Fibroblast of lung (primary cell): ENCODE measurements around the gene FGD4. TPM values are rescaled to one million over a fixed set of nuclear protein-coding genes. Genes with fewer than 3 reads are reported as not detected.

Source experiments
- DNase-seq, 2 donors: peaks; one replicate each; pipeline versions ENCODE4 v3.0.0 to v3.0.0-alpha.2; 2010; ENCODE audit warnings: low read depth in 2 of 2
- H2AFZ ChIP-seq: 2 replicates; pipeline ENCODE4 v1.5.1; 2012; ENCODE audit warnings: low read length, control low read depth, inconsistent platforms
- H3K27ac ChIP-seq: 2 replicates; pipeline ENCODE4 v1.5.1; 2011; ENCODE audit warnings: low read length, control low read depth; ENCODE audit not compliant: insufficient read depth
- H3K27me3 ChIP-seq: 2 replicates; pipeline ENCODE4 v1.5.1; 2011; ENCODE audit warnings: mild to moderate bottlenecking, low read length; ENCODE audit not compliant: control insufficient read depth, insufficient read depth
- H3K36me3 ChIP-seq: 2 replicates; pipeline ENCODE4 v1.5.1; 2011; ENCODE audit warnings: low read length; ENCODE audit not compliant: control insufficient read depth, insufficient read depth
- H3K4me1 ChIP-seq: 2 replicates; pipeline ENCODE4 v1.5.1; 2011; ENCODE audit warnings: low read length; ENCODE audit not compliant: control insufficient read depth, insufficient read depth; ENCODE audit errors: extremely low read depth
- H3K4me2 ChIP-seq: 2 replicates; pipeline ENCODE4 v1.5.1; 2011; ENCODE audit warnings: low read length, control low read depth; ENCODE audit not compliant: insufficient read depth; ENCODE audit errors: extremely low read depth
- H3K4me3 ChIP-seq, 4 experiments: fragments of 200-600 bp in 1 of 4; sonication (generic) in 1 of 4; replicated peaks in 1 of 4; 2 replicates each; pipeline ENCODE4 v1.5.1; 2011 to 2016; ENCODE audit warnings: low read length in 4 of 4, low read depth in 3 of 4, mild to moderate bottlenecking in 3 of 4, control low read depth in 2 of 4, inconsistent platforms in 1 of 4, mixed read lengths in 1 of 4; ENCODE audit not compliant: insufficient read depth in 1 of 4; ENCODE audit errors: control extremely low read depth in 1 of 4
- H3K79me2 ChIP-seq: 2 replicates; pipeline ENCODE4 v1.5.1; 2012; ENCODE audit warnings: mild to moderate bottlenecking, low read length, inconsistent platforms; ENCODE audit not compliant: control insufficient read depth, insufficient read depth
- H3K9ac ChIP-seq: 2 replicates; pipeline ENCODE4 v1.5.1; 2011; ENCODE audit warnings: mild to moderate bottlenecking, low read length, control low read depth; ENCODE audit not compliant: insufficient read depth
- H3K9me3 ChIP-seq: 2 replicates; pipeline ENCODE4 v1.5.1; 2012; ENCODE audit warnings: low read depth, low read length; ENCODE audit not compliant: control insufficient read depth, insufficient read depth
- H4K20me1 ChIP-seq: 2 replicates; pipeline ENCODE4 v1.5.1; 2011; ENCODE audit warnings: low read length; ENCODE audit not compliant: control insufficient read depth, insufficient read depth; ENCODE audit errors: extremely low read depth
- EZH2 ChIP-seq: IDR thresholded peaks from 2 replicates; pipeline ENCODE4 v1.5.1; 2012; ENCODE audit warnings: low read length, control low read depth, mild to moderate bottlenecking; ENCODE audit errors: missing control alignments
- polyA plus RNA-seq, 2 donors: library from polyadenylated mRNA; depleted of rRNA in 1 of 2; stranded (reverse) in 1 of 2; unstranded in 1 of 2; fragments of >200 nt; gene quantifications; 2 replicates each; pipeline ENCODE4 v1.2.1, GENCODE V29; 2011 to 2012; ENCODE audit warnings: missing spikeins in 1 of 2
- total RNA-seq: library from RNA; depleted of rRNA; stranded (reverse); fragments of >200 nt; gene quantifications from 2 replicates; pipeline ENCODE4 v1.2.1, GENCODE V29; 2014
- TF ChIP-seq, protein P1 (sequence below), 2 donors: IDR thresholded peaks in 1 of 2; conservative IDR thresholded peaks in 1 of 2; 1 replicate in 1 of 2; 2 replicates in 1 of 2; pipeline ENCODE4 v1.5.1; 2011 to 2012; ENCODE audit warnings: low read length in 2 of 2, control low read depth in 1 of 2, inconsistent platforms in 1 of 2, low read depth in 1 of 2, mild to moderate bottlenecking in 1 of 2

Gene FGD4
- total and polyA plus RNA-seq, 2 donors (not counting 1 experiment from before 2014, with no cell fraction given): 7.6 to 12.2 TPM

DNA sequence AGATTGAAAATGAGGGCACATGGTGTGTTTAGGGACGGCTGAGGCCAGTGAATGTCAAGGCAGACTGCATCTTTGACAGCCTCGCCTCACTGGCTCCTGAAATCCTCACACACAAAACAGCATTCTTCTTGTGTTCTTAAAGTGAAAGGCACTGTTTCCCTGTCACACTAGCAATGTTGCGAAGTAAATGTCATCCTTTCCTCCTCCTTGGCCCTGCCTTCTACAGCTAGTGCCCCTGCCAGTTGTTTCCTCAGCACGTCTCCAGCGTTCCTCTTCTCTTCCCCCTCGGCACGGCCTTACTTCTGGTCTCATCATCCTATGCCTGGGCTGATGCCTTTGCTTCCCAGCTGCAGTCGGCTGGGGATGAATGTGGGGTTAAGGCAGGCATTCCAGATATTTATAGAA is 150.3 kb downstream of the FGD4 start:
- DNase-seq: peak; percentile 67 to 79
- no peaks in the 10 kb centered on the region for H3K79me2 ChIP-seq
- no peaks in the 10 kb centered on the region for H4K20me1 ChIP-seq
- no peaks in the 10 kb centered on the region for H3K9me3 ChIP-seq
- no peak overlapping the region for H3K9ac ChIP-seq
- H3K4me3 ChIP-seq: peak overlapping the region in 2 of 4 experiments; percentile 10 to 17
- H3K4me1 ChIP-seq: peaks cover 10% of the 10 kb centered on the region
- TF ChIP-seq EZH2: no peak
- TF ChIP-seq, protein P1, sequence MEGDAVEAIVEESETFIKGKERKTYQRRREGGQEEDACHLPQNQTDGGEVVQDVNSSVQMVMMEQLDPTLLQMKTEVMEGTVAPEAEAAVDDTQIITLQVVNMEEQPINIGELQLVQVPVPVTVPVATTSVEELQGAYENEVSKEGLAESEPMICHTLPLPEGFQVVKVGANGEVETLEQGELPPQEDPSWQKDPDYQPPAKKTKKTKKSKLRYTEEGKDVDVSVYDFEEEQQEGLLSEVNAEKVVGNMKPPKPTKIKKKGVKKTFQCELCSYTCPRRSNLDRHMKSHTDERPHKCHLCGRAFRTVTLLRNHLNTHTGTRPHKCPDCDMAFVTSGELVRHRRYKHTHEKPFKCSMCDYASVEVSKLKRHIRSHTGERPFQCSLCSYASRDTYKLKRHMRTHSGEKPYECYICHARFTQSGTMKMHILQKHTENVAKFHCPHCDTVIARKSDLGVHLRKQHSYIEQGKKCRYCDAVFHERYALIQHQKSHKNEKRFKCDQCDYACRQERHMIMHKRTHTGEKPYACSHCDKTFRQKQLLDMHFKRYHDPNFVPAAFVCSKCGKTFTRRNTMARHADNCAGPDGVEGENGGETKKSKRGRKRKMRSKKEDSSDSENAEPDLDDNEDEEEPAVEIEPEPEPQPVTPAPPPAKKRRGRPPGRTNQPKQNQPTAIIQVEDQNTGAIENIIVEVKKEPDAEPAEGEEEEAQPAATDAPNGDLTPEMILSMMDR (conservative IDR thresholded peaks at IDR 0.05 in 1 of 2, IDR thresholded peaks at IDR 0.05 in 1 of 2; ENCODE audit: low read depth in 1 of 2, low read length in 2 of 2): no peak
- peak overlapping the region; percentile 55 for H2AFZ ChIP-seq
- H3K4me2 ChIP-seq: peak overlapping the region; percentile 63
- H3K36me3 ChIP-seq: no peaks in the 10 kb centered on the region
- no peaks in the 10 kb centered on the region for H3K27me3 ChIP-seq
- H3K27ac ChIP-seq: peak overlapping the region; percentile 58

DNA sequence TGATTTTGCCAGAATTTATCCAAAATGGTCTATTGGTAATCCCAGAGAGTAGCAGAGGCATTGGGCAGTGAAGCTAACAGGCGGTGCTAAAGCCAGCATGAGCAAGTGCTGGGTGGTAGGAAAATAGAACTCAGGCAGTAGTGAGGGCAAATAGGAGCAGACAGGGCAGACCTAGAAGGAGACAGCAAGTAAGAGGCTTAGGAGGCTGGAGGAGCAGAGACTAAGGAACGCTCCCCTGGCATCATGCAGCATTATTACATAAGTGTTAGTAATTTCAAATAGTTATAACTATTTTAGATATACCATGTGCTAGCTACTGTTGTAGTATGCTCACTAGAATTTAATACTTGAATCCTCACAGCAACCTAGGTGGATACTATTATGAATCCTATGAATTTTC is 151.7 kb downstream of the FGD4 start:
- no peaks in the 10 kb centered on the region for H3K36me3 ChIP-seq
- no peak for DNase-seq
- no peaks in the 10 kb centered on the region for H3K27me3 ChIP-seq
- H2AFZ ChIP-seq: no peak overlapping the region
- no peak overlapping the region for H3K9ac ChIP-seq
- no peaks in the 10 kb centered on the region for H3K9me3 ChIP-seq
- H3K79me2 ChIP-seq: no peaks in the 10 kb centered on the region
- H4K20me1 ChIP-seq: no peaks in the 10 kb centered on the region
- no peak for TF ChIP-seq EZH2
- TF ChIP-seq, protein P1 (conservative IDR thresholded peaks at IDR 0.05 in 1 of 2, IDR thresholded peaks at IDR 0.05 in 1 of 2; ENCODE audit: low read depth in 1 of 2, low read length in 2 of 2): no peak
- peaks cover 7% of the 10 kb centered on the region for H3K4me1 ChIP-seq
- no peak overlapping the region for H3K4me3 ChIP-seq
- H3K4me2 ChIP-seq: no peak overlapping the region
- H3K27ac ChIP-seq: no peak overlapping the region

GRCh38 chr12:32558903-32559302 is 159.5 kb downstream of the FGD4 start:
- no peaks in the 10 kb centered on the region for H4K20me1 ChIP-seq
- peaks cover 6% of the 10 kb centered on the region for H3K4me1 ChIP-seq
- peak overlapping the region; percentile 19 for H3K4me2 ChIP-seq
- peak in 1 of 2 donors; percentile 86 for DNase-seq
- H2AFZ ChIP-seq: no peak overlapping the region
- H3K9me3 ChIP-seq: no peaks in the 10 kb centered on the region
- peak overlapping the region; percentile 29 for H3K27ac ChIP-seq
- TF ChIP-seq, protein P1 (conservative IDR thresholded peaks at IDR 0.05 in 1 of 2, IDR thresholded peaks at IDR 0.05 in 1 of 2; ENCODE audit: low read depth in 1 of 2, low read length in 2 of 2): no peak
- no peak for TF ChIP-seq EZH2
- H3K4me3 ChIP-seq: peak overlapping the region in 1 of 4 experiments; percentile 11
- H3K79me2 ChIP-seq: no peaks in the 10 kb centered on the region
- H3K36me3 ChIP-seq: no peaks in the 10 kb centered on the region
- no peak overlapping the region for H3K9ac ChIP-seq
- no peaks in the 10 kb centered on the region for H3K27me3 ChIP-seq
